Liver (tissue), 9 donors: ENCODE results near the gene MICAL3. TPM values are rescaled to one million over a fixed set of nuclear protein-coding genes. Genes with fewer than 3 reads are reported as not detected.

Source experiments
- DNase-seq: peaks from one replicate; pipeline ENCODE4 v3.0.0-alpha.2; 2017; ENCODE audit warnings: low spot score
- H3K27ac ChIP-seq, 2 donors: one replicate each; pipeline ENCODE4 v1.7.0; 2013; ENCODE audit warnings: inconsistent platforms in 2 of 2, low read length in 2 of 2, control low read depth in 1 of 2, low read depth in 1 of 2, mild to moderate bottlenecking in 1 of 2
- H3K27me3 ChIP-seq, 4 donors: one replicate each; pipeline versions ENCODE4 v1.6.1 to v1.7.0; 2013; ENCODE audit warnings: low read length in 3 of 4, inconsistent platforms in 1 of 4, mild to moderate bottlenecking in 1 of 4, moderate library complexity in 1 of 4; ENCODE audit not compliant: control insufficient read depth in 4 of 4, insufficient read depth in 4 of 4
- H3K36me3 ChIP-seq, 4 donors: one replicate each; pipeline versions ENCODE4 v1.6.1 to v1.7.0; 2013; ENCODE audit warnings: low read length in 3 of 4, mild to moderate bottlenecking in 3 of 4, low read depth in 1 of 4, moderate library complexity in 1 of 4; ENCODE audit not compliant: control insufficient read depth in 4 of 4, insufficient read depth in 3 of 4
- H3K4me1 ChIP-seq, 4 donors: one replicate each; pipeline versions ENCODE4 v1.6.1 to v1.7.0; 2013; ENCODE audit warnings: low read length in 3 of 4, mild to moderate bottlenecking in 3 of 4, moderate library complexity in 1 of 4; ENCODE audit not compliant: control insufficient read depth in 4 of 4, insufficient read depth in 4 of 4
- H3K4me3 ChIP-seq, 3 donors: one replicate each; pipeline versions ENCODE4 v1.6.1 to v1.7.0; 2013; ENCODE audit warnings: low read length in 3 of 3, control low read depth in 1 of 3, low read depth in 1 of 3, mild to moderate bottlenecking in 1 of 3
- H3K9ac ChIP-seq, 2 donors: one replicate each; pipeline ENCODE4 v1.7.0; 2013; ENCODE audit warnings: low read length in 2 of 2, mild to moderate bottlenecking in 2 of 2, moderate library complexity in 2 of 2, control low read depth in 1 of 2, low read depth in 1 of 2
- H3K9me3 ChIP-seq, 4 donors: one replicate each; pipeline versions ENCODE4 v1.6.1 to v1.7.0; 2013; ENCODE audit warnings: low read length in 3 of 4; ENCODE audit not compliant: control insufficient read depth in 4 of 4
- EGR1 ChIP-seq, 2 donors: IDR thresholded peaks; 2 replicates each; pipeline ENCODE4 v1.6.1; 2016 to 2018; ENCODE audit warnings: antibody characterized with exemption in 2 of 2, low read depth in 2 of 2
- FOXA1 ChIP-seq: IDR thresholded peaks from 2 replicates; pipeline ENCODE4 v1.6.1; 2016; ENCODE audit warnings: antibody characterized with exemption
- GABPA ChIP-seq, 2 donors: IDR thresholded peaks in 1 of 2; conservative IDR thresholded peaks in 1 of 2; 2 replicates each; pipeline ENCODE4 v1.6.1; 2016; ENCODE audit warnings: antibody characterized with exemption in 2 of 2, mild to moderate bottlenecking in 1 of 2, moderate library complexity in 1 of 2
- HNF4A ChIP-seq, 2 donors: conservative IDR thresholded peaks; 2 replicates each; pipeline ENCODE4 v1.6.1; 2016; ENCODE audit warnings: antibody characterized with exemption in 2 of 2, mild to moderate bottlenecking in 2 of 2
- HNF4G ChIP-seq: IDR thresholded peaks from 2 replicates; pipeline ENCODE4 v1.6.1; 2016; ENCODE audit warnings: antibody characterized with exemption
- NR2F2 ChIP-seq: IDR thresholded peaks from 2 replicates; pipeline ENCODE4 v1.6.1; 2016; ENCODE audit warnings: antibody characterized with exemption
- REST ChIP-seq: IDR thresholded peaks from 2 replicates; pipeline ENCODE4 v1.6.1; 2016; ENCODE audit warnings: antibody characterized with exemption, mild to moderate bottlenecking
- RXRA ChIP-seq, 2 donors: IDR thresholded peaks; 2 replicates each; pipeline ENCODE4 v1.6.1; 2017 to 2018; ENCODE audit warnings: antibody characterized with exemption in 2 of 2, mild to moderate bottlenecking in 1 of 2
- SP1 ChIP-seq: IDR thresholded peaks from 2 replicates; pipeline ENCODE4 v1.6.1; 2018; ENCODE audit warnings: antibody characterized with exemption, mild to moderate bottlenecking
- TAF1 ChIP-seq: conservative IDR thresholded peaks from 2 replicates; pipeline ENCODE4 v1.6.1; 2016; ENCODE audit warnings: antibody characterized with exemption, mild to moderate bottlenecking
- YY1 ChIP-seq: IDR thresholded peaks from 2 replicates; pipeline ENCODE4 v1.6.1; 2016; ENCODE audit warnings: antibody characterized with exemption, mild to moderate bottlenecking
- WGBS: extraction: QIAGEN DNeasy Blood & Tissue Kit; methylation state at CpG from one replicate; pipeline ENCODE4 v1.1.7; 2013; 5-methylcytosine and 5-hydroxymethylcytosine counted together
- polyA plus RNA-seq, 2 donors: library from polyadenylated mRNA; stranded (reverse) in 1 of 2; unstranded in 1 of 2; fragments of 200-250 nt in 1 of 2; fragments of >200 nt in 1 of 2; fragmentation: Nextera tagmentation in 1 of 2; extraction: Ambion mirVana in 1 of 2; gene quantifications; one replicate each; pipeline versions ENCODE4 v1.2.1 to v1.2.3, GENCODE V29; 2013 to 2015
- total RNA-seq, 2 donors: library from RNA; depleted of rRNA; stranded (reverse); fragments of >200 nt; gene quantifications; one replicate each; pipeline ENCODE4 v1.2.3, GENCODE V29; 2014
- TF ChIP-seq, protein P1 (sequence below): IDR thresholded peaks from 2 replicates; pipeline ENCODE4 v1.6.1; 2016; ENCODE audit warnings: antibody characterized with exemption
- TF ChIP-seq, protein P2 (sequence below): IDR thresholded peaks from 2 replicates; pipeline ENCODE4 v1.6.1; 2016; ENCODE audit warnings: antibody characterized with exemption
- donor health status: healthy.
- donor health status: healthy.
- donor health status: healthy.
- donor health status: healthy.
- donor health status: healthy.

The MICAL3 gene
- total and polyA plus RNA-seq, 4 donors: 6.4 to 38.4 (median 23.4) TPM

DNA sequence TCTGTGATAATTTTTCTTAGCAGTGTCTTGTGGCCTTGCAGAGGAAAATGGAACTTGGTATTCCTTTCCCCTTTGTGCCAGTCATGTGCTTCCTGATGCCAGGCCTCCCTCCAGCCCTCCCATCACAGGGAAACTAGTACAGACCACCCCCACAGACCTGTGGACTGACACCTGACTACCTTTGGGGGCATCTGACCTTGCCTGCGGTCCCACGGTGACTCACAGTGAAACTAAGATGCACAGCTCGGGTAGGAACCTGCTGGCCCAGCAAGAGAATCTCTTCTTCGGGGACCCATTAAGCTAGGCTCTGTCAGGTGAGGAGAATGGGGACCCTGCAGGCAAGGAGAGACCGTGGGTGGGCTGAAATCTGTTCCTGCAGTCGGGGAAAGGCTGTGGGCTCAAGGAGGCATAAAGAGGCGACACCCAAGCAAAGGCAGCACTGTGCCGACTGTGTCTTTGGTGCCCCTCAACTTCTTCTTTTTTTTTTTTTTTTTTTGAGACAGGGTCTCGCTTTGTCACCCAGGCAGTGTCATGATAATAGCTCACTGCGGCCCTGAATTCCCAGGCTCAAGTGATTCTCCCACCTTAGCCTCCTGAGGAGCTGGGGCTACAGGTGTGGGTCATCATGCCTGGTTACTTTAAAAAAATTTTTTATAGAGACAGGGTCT, 32.6 kb upstream of the MICAL3 start (continued):
- TF ChIP-seq, protein P1, sequence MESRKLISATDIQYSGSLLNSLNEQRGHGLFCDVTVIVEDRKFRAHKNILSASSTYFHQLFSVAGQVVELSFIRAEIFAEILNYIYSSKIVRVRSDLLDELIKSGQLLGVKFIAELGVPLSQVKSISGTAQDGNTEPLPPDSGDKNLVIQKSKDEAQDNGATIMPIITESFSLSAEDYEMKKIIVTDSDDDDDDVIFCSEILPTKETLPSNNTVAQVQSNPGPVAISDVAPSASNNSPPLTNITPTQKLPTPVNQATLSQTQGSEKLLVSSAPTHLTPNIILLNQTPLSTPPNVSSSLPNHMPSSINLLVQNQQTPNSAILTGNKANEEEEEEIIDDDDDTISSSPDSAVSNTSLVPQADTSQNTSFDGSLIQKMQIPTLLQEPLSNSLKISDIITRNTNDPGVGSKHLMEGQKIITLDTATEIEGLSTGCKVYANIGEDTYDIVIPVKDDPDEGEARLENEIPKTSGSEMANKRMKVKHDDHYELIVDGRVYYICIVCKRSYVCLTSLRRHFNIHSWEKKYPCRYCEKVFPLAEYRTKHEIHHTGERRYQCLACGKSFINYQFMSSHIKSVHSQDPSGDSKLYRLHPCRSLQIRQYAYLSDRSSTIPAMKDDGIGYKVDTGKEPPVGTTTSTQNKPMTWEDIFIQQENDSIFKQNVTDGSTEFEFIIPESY: no peak
- TF ChIP-seq HNF4A (conservative IDR thresholded peaks at IDR 0.05): no peak
- TF ChIP-seq, protein P2, sequence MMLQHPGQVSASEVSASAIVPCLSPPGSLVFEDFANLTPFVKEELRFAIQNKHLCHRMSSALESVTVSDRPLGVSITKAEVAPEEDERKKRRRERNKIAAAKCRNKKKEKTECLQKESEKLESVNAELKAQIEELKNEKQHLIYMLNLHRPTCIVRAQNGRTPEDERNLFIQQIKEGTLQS: no peak
- no peak for TF ChIP-seq HNF4G

DNA sequence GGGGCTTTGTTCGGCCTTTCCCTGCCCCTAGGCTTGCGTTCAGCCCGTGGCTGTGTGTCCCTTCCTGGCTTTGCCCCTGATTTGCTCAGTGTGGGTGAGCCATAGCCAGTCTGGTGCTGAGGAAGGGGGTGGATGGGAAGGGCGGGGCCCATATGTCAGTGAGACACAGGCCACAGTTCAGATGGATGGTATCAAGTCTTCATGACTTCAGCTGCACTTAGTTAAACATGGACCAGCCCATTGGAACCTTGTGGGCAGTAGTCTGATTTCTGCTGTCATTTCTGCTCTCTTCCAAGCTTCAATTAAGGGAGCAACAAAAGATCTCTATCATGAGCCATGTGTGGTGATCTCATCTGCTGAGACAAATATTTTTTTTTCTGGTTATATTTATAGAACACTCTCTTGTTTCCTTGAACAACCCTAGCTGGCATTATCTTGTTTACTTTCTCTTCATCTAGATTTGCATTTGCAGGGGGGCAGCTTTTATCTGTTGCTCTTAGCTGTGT, 31.9 kb upstream of the MICAL3 start:
- no peaks in the 10 kb centered on the region for H3K27me3 ChIP-seq
- no peaks in the 10 kb centered on the region for H3K36me3 ChIP-seq
- TF ChIP-seq SP1: no peak
- no peak for TF ChIP-seq FOXA1
- TF ChIP-seq, protein P1: no peak
- TF ChIP-seq NR2F2: no peak
- no peak for TF ChIP-seq RXRA (IDR thresholded peaks at IDR 0.05)
- no peak for TF ChIP-seq REST
- no peak for TF ChIP-seq YY1
- TF ChIP-seq GABPA (IDR thresholded peaks at IDR 0.05 in 1 of 2, conservative IDR thresholded peaks at IDR 0.05 in 1 of 2): no peak
- no peak for TF ChIP-seq HNF4G
- no peak for TF ChIP-seq EGR1 (IDR thresholded peaks at IDR 0.05; ENCODE audit: low read depth in 2 of 2)
- TF ChIP-seq, protein P2: no peak
- no peak for TF ChIP-seq HNF4A (conservative IDR thresholded peaks at IDR 0.05)
- TF ChIP-seq TAF1: no peak
- no peak overlapping the region for H3K4me3 ChIP-seq
- no peak for DNase-seq
- peak overlapping the region in 1 of 2 donors; percentile 14 for H3K27ac ChIP-seq
- H3K9me3 ChIP-seq: no peaks in the 10 kb centered on the region
- peaks cover 2 to 8% (median 5%) of the 10 kb centered on the region in 4 donors for H3K4me1 ChIP-seq
- WGBS: 80% methylated on average over 4 of the region's 4 CpGs
- H3K9ac ChIP-seq: no peak overlapping the region
